Smooth muscle cell (in vitro differentiated cells): Measurements from ENCODE around the gene PNP. TPM values are rescaled to one million over a fixed set of nuclear protein-coding genes. Genes with fewer than 3 reads are reported as not detected.

Source experiments
- DNase-seq: peaks from one replicate; lab custom pipeline; 2025; ENCODE audit not compliant: unreplicated experiment; lab: John Stamatoyannopoulos, UW
- H2AFZ ChIP-seq: fragments of 200-600 bp; sonication (generic); 2 replicates; pipeline ENCODE4 v1.6.0; 2016; ENCODE audit warnings: antibody characterized with exemption, low read depth, mild to moderate bottlenecking
- H3F3A ChIP-seq: fragments of 200-600 bp; sonication (generic); 2 replicates; pipeline ENCODE4 v1.6.0; 2017; ENCODE audit warnings: antibody characterized with exemption, low read depth
- H3K27ac ChIP-seq: fragments of 200-600 bp; sonication (generic); 2 replicates; pipeline ENCODE4 v1.5.1; 2016; ENCODE audit warnings: low read depth, mild to moderate bottlenecking
- H3K27me3 ChIP-seq: fragments of 200-600 bp; sonication (generic); 2 replicates; pipeline ENCODE4 v1.6.1; 2016; ENCODE audit warnings: low read depth, mild to moderate bottlenecking
- H3K36me3 ChIP-seq: fragments of 200-600 bp; sonication (generic); 2 replicates; pipeline ENCODE4 v1.5.1; 2016; ENCODE audit warnings: low read depth
- H3K4me1 ChIP-seq: fragments of 200-600 bp; sonication (generic); 2 replicates; pipeline ENCODE4 v1.5.1; 2016; ENCODE audit warnings: low read depth
- H3K4me2 ChIP-seq: fragments of 200-600 bp; sonication (generic); 2 replicates; pipeline ENCODE4 v1.6.0; 2016; ENCODE audit warnings: mild to moderate bottlenecking
- H3K4me3 ChIP-seq: fragments of 200-600 bp; sonication (generic); 2 replicates; pipeline ENCODE4 v1.5.1; 2016; ENCODE audit warnings: mild to moderate bottlenecking
- H3K79me2 ChIP-seq: fragments of 200-600 bp; sonication (generic); 2 replicates; pipeline ENCODE4 v1.6.0; 2016; ENCODE audit warnings: low read depth, mild to moderate bottlenecking
- H3K9ac ChIP-seq: fragments of 200-600 bp; sonication (generic); 2 replicates; pipeline ENCODE4 v1.6.0; 2016; ENCODE audit warnings: low read depth
- H3K9me3 ChIP-seq: fragments of 200-600 bp; sonication (generic); replicated peaks from 2 replicates; pipeline ENCODE4 v1.5.1; 2016; ENCODE audit warnings: low read depth
- H4K20me1 ChIP-seq: fragments of 200-600 bp; sonication (generic); 2 replicates; pipeline ENCODE4 v1.6.0; 2016; ENCODE audit warnings: low read depth
- CTCF ChIP-seq: fragments of 200-600 bp; sonication (generic); IDR thresholded peaks from 2 replicates; pipeline ENCODE4 v1.5.1; 2017; ENCODE audit warnings: borderline replicate concordance, mild to moderate bottlenecking, antibody characterized with exemption; ENCODE audit not compliant: insufficient read depth, poor library complexity, severe bottlenecking
- WGBS: methylation state at CpG from one replicate; pipeline ENCODE4 v1.1.7; 2016; ENCODE audit warnings: low lambda C conversion rate; 5-methylcytosine and 5-hydroxymethylcytosine counted together
- polyA plus RNA-seq: library from polyadenylated mRNA; unstranded; fragments of >200 nt; fragmentation: Nextera tagmentation; extraction: Ambion mirVana; gene quantifications from 2 replicates; pipeline ENCODE4 v1.2.1, GENCODE V29; 2016
- total RNA-seq: library from RNA; depleted of rRNA; stranded (reverse); fragments of >200 nt; gene quantifications from 2 replicates; pipeline ENCODE4 v1.2.3, GENCODE V29; 2014

PNP gene
- total and polyA plus RNA-seq, 2 experiments from 2014 or later, result 24.2 to 49.7 TPM

- H3K9me3 ChIP-seq, result no peaks in the 10 kb centered on the region
- no peak overlapping the region for H3K4me2 ChIP-seq
- 75% methylated on average over 5 of the region's 5 CpGs for WGBS
- no peak overlapping the region for H3K4me3 ChIP-seq
- peaks cover 14% of the 10 kb centered on the region for H3K36me3 ChIP-seq
- H3K27me3 ChIP-seq, result no peaks in the 10 kb centered on the region
- DNase-seq, result no peak
- H2AFZ ChIP-seq, result no peak overlapping the region
- H3F3A ChIP-seq, result peaks cover 10% of the 10 kb centered on the region
- peaks cover 4% of the 10 kb centered on the region for H4K20me1 ChIP-seq
- peak overlapping the region; percentile 68 for H3K27ac ChIP-seq
- no peak for TF ChIP-seq CTCF
- peaks cover 6% of the 10 kb centered on the region for H3K4me1 ChIP-seq
- H3K79me2 ChIP-seq, result no peaks in the 10 kb centered on the region
- H3K9ac ChIP-seq, result no peak overlapping the region
Observed at GRCh38 chr14:20476776-20477175, 7.6 kb downstream of the PNP start.

- no peak for TF ChIP-seq CTCF
- Histone ChIP-seq H3F3A (peaks cover 10% of the 10 kb centered on the region), H3K79me2 (no peaks in the 10 kb centered on the region), H3K36me3 (peaks cover 14% of the 10 kb centered on the region), H3K9me3 (no peaks in the 10 kb centered on the region), H3K4me3 (no peak overlapping the region), H3K27me3 (no peaks in the 10 kb centered on the region), H3K9ac (no peak overlapping the region), H3K27ac (peak overlapping the region; percentile 68), H3K4me1 (peaks cover 6% of the 10 kb centered on the region), H2AFZ (no peak overlapping the region), H4K20me1 (no peaks in the 10 kb centered on the region), H3K4me2 (peak overlapping the region; percentile 64)
- DNase-seq, result peak; percentile 3
- WGBS, result 4% methylated on average over 1 of the region's 1 CpG
Observed at GRCh38 chr14:20477211-20477876, 8.1 kb downstream of the PNP start.

- H4K20me1 ChIP-seq, result no peaks in the 10 kb centered on the region
- DNase-seq, result no peak
- H3K4me3 ChIP-seq, result no peak overlapping the region
- H3K36me3 ChIP-seq, result peaks cover 14% of the 10 kb centered on the region
- H3K9me3 ChIP-seq, result no peaks in the 10 kb centered on the region
- peaks cover 10% of the 10 kb centered on the region for H3F3A ChIP-seq
- WGBS, result 95% methylated on average over 2 of the region's 2 CpGs
- H3K4me2 ChIP-seq, result no peak overlapping the region
- no peak overlapping the region for H2AFZ ChIP-seq
- no peak overlapping the region for H3K9ac ChIP-seq
- H3K27me3 ChIP-seq, result no peaks in the 10 kb centered on the region
- no peaks in the 10 kb centered on the region for H3K79me2 ChIP-seq
- H3K27ac ChIP-seq, result no peak overlapping the region
- peaks cover 6% of the 10 kb centered on the region for H3K4me1 ChIP-seq
- TF ChIP-seq CTCF, result no peak
Observed at GRCh38 chr14:20478894-20479293, 9.7 kb downstream of the PNP start.

GRCh38 chr14:20482382-20482781 is 13.2 kb downstream of the PNP start:
- Histone ChIP-seq H3K4me3 (no peak overlapping the region), H3K36me3 (no peaks in the 10 kb centered on the region), H3K4me2 (no peak overlapping the region), H3K4me1 (peaks cover under 1% of the 10 kb centered on the region), H3K27ac (no peak overlapping the region), H3K27me3 (no peaks in the 10 kb centered on the region), H4K20me1 (no peaks in the 10 kb centered on the region), H3F3A (peaks cover under 1% of the 10 kb centered on the region), H3K79me2 (no peaks in the 10 kb centered on the region), H2AFZ (no peak overlapping the region), H3K9ac (no peak overlapping the region), H3K9me3 (no peaks in the 10 kb centered on the region)
- TF ChIP-seq CTCF, result no peak
- no peak for DNase-seq
- 89% methylated on average over 5 of the region's 5 CpGs for WGBS
